Middle frontal gyrus (tissue), 1 donor: ENCODE data around the gene THRSP.
"Not testable (repeated sequence)": the region's sequence is repeated elsewhere in the genome, so short reads cannot be mapped to it uniquely, and the experiment has no call there.

Source experiments
- DNase-seq: peaks from one replicate; pipeline ENCODE4 v3.0.0-alpha.2; 2015; ENCODE audit warnings: low spot score; ENCODE audit errors: extremely low spot score

Gene THRSP

DNA sequence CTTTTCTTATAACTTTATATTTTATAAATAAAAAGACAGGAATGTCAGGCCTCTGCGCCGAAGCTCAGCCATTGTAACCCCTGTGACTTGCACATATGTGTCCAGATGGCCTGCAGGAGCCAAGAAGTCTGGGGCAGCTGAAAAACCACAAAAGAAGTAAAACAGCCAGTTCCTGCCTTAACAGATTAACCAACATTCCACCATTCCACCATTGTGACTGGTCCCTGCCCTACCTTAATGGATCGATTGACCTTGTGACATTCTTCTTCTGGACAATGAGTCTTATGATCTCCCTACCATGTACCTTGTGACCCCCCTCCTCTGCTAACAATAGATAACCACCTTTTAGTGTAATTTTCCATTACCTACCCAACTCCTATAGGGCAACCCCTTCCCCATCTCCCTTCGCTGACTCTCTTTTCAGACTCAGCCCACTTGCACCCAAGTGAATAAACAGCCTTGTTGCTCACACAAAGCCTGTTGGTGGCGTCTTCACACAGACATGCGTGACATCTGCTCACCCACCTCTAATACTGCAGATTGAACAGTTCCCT is 22.9 kb downstream of the THRSP start:
- not testable (repeated sequence) for DNase-seq

DNA sequence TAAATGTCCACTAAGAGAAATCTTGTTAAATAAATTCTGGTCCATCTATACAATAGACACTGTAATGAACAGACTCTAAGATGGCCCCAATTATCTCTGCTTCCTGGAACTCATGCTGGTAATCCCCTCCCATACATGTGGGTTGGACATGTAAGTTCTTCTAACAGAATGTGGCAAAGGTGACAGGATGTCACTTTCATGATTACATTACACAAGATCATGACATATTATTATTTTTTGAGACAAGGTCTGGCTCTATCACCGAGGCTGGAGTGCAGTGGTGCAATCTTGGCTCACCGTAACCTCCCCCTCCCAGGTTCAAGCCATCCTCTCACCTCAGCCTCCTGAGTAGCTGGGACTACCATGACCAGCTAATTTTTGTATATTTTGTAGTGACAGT is 30.6 kb downstream of the THRSP start:
- no peak for DNase-seq

DNA sequence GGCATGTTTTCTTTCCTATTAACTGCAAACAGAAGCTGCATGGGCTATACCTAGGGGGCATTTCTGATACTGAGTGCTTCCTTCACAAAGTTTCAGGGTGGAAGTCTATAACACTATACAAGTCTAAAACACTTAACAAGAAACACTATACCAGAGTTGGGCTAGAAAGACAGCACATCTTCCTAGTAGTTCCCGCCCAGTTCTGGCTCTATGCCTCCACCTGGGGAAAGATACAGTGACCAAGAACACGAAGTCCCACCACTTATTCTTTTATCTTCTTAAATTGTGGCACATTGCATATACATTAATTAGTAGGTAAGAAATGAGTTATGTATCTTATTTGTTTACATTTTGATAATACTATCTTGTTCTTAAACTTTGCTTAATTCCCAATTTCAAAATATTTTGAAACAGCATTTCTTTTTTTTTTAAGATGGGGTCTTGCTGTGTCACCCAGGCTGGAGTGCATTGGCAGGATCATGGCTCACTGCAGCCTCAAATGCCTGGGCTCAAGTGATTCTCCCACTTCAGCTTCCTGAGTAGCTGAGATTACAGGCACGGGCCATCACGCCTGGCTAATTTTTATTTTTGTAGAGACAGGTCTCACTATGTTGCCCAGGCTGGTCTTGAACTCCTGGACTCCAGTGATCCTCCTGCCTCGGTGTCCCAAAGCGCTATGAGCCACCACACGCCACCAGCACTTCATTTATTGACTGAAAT is 34.2 kb downstream of the THRSP start:
- no peak for DNase-seq

DNA sequence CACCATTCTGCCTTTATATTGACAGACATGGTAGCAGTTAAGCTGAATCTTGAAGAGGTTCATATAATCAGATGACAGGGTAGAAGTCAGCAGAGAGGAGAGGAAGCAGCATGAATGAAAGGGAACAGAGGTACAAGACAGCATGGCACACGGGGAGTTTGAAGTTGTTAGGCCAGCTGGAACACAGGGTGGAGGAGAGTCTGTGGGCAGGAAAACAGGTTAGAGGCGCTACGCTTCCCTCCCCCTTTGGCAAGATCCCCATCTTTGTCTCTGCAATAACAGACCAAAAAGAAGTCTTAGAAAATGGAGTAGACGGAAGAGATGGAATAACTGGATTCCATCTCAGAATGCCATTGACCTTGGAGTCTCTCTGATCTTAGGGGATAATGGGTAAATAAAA is 36.0 kb downstream of the THRSP start:
- DNase-seq = no peak

DNA sequence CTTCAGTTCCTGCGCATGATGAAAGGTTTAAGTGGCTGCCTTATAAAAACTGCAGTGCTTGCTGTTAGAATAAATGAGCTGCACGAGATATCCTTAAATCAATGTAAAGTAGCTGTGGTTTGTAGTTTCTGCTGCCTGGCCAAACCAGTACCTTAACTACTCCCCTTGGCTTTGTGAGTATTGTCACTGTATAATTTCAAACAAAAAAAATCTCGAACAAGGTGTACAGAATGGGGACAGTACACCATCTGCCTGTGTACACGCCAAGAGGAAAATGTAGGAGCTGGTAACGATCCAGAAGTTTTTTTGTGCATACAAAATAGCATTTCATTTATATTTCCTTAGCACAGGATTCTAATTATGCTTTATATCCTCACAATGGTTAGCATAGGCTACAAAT is 36.6 kb downstream of the THRSP start:
- peak; percentile 13 for DNase-seq

DNA sequence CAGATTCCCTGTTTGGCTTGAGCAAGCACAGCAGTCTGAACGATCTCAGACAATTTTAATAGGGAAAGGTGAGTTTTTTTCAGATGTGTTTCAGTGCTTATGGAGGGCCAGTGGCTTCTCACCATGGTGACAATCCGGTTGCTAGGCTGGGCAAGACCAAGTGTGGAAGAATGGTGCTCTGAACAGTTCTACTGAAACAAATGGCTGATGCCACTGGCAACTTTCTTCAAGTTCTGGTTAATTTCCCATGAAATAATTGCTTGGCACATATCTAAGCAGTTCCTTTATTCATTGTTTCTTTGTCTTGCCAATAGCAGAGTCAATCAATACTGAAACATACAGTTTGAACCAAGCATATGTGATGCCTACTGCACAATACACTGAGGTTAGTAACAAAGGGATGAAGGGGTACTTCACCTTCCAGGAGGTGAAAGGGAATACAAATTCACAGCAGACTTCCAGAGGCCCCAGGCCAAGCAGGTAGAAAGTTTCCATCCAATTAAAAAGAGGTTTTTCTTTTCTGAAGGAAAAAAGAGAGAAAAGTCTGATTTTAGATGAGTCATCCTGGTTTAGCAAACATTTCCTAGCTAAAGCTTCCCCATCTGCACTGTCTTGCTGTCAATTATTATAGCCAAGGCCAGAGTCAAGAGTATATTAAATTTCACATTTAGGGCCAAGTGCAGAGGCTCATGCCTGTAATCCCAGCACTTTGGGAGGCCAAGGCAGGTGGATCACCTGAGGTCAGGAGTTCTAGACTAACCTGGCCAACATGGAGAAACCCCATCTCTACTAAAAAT is 37.2 kb downstream of the THRSP start:
- DNase-seq = no peak

DNA sequence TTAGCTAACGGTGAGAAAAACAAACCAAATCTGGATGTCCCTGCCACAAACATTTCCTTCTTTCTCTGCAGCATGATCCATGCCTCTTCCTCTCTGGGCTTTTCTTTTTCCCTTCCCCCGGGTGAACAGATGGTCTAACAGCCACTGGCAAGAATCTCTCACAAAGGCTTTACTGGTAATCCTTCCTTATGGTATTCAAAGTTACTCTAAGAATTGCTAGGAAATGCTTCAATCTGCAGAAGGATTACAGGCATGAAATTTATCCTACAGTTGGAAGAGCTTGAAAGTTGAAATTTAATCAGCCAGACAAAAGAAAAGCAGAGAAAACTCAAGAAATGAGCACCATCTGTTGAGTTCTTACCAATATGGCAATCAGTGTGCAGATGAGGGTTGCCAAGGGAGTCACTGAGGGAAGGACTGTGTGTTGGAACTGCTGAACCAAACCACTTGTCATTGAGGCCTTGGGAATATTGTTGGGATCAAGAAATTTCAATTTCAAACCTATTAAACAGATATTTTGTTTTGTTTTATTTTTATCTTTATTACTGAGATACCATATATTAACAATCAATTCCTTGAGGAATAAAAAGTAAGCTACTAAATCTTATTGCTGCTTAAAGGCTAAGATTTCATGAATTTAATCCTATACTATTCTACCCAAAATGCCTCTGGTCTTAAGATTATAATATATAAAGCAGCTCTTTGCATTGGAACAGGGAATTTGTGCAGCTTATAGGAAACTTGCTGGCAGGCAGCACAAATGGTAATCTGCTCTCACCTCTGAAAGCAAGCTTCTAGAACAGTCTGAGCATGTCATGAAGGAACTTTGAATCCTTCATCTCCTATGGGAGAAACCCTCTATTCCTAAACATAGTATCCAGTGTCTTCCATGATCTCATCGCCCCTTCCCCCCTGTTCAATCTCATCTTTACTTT is 45.7 kb downstream of the THRSP start:
- DNase-seq = peak; percentile 29

DNA sequence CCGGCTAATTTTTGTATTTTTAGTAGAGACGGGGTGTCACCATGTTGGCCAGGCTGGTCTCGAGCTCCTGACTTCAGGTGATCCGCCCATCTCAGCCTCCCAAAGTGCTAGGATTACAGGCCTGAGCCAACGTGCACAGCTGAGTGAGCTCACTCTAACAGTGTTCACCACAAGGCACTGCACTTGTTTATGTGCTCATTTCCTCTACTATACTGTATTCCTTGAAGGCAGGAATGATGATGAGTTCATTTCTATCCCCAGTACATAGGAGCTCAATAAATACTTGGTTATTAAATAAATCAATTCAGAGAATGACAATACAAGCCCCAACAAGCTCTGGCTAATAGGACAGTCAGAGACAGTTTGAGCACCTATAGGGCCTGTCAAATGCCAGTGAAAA is 46.7 kb downstream of the THRSP start:
- DNase-seq = no peak

DNA sequence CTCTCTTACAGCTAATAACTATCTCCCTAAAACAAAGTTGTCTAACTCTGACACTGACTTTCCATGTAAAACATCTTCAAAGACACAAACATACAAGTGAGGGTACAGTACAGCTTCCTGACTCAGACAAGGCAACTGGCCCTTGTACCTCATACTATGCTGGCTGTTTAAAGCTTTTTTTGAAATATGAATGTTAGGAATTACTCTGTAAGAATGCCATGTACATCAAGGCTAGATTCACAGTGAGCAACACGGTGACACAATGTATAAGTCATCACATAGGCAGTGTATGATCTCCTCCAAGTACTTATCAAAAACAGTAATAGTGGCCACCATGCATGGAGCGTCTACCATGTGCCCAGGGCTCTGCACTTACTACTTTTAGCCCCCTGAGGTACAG is 47.2 kb downstream of the THRSP start:
- no peak for DNase-seq

DNA sequence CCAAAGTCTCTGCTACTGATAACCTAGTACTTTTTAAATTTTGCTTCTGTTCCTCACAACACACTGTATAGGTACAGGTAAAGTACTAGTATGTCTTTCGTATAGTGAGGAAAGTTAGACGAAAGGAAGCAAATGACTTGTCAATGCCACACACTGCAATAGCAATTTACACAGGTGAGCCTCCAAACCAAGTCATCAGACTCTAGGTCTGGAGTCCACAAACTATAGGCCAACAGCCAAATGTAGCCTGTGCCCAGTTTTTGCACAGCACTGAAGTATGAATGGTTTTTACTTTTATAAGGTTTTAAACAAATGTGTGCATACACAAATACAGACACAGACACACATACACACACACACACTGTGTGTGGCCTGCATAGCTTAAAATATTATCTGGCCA is 47.6 kb downstream of the THRSP start:
- DNase-seq = no peak

DNA sequence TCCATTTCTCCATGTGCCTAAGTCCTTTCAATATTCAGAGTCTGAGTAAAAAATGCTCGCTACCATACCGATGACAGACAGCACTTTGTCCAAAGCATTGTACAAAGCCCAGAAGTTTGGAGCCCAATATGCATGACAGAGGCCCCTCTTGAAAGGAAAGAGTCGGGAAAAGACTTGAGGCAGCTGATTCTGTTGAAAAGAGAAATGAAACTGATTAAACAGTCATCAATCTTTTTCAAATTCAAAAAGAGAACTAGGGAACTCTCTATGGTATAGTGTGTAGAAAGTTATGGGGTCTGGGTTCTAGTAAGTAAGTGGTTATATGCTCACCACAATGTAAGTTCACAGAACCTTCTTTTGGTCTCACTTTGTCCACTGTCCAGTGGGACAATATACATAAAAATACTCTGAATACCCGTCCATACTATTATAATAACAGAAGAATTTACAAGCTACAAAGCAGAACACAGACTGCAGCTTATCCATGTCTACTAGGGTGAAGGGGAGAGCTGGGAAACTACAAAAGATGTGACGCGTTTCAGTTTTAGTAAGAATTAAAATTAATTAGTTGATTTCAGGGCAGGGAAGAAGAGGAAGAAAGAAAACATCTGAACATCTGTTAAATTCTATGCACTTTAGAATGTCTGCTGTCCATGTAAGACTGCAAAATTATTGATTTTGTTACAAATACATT is 49.1 kb downstream of the THRSP start:
- DNase-seq = no peak
